HG03064 (cell line): ENCODE data around the gene MSL3B.

Experiments
- ATAC-seq: cut with Tn5 transposase; IDR thresholded peaks from one replicate; pipeline ENCODE4 v1.9.1; 2021; ENCODE audit warnings: low read depth; ENCODE audit not compliant: unreplicated experiment

The MSL3B gene

DNA sequence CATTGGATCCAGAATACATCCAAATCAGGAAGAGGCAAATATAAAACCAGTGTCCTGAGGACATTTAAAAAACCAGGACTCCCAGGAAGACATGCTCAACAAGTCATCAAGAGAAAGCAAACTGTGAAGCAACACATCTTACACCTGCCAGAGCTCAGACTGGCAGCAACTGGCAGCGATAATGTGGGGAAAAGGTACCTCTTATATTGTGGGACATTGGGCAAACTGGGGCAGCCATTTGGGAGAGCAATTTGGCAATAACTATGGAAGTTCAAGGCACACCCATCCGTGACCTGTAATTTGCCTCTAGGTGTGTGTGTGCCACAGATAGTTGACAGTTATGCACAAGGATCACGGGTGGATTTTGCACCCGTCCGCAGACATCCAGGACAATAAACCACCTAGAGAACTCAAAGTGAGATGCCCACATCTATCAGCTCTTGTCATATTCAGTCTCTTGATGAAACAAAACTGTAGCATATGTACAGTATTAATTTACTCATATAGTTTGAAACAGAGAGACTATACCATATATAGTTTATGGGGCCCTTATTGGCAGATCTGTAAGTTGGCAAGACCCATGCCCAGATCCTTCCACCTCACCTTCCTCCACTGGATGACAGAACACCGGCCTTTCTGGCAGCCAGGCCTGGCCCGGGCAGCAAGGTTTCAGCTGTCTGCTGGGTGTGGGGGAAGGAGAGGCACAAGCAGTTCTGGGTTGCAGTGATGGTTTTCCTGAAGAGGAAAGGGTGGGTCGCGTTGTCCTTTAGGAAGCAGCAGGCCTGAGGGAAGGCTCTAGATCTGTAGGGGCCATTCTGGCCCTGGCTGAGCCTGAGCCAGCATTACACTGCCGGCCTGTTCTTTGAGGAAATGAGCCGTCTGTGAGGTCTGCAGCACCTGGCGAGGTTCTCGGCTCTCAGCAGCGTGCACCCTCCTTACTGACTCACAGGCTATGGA, 32.7 kb downstream of the MSL3B start:
- ATAC-seq, result no peak

DNA sequence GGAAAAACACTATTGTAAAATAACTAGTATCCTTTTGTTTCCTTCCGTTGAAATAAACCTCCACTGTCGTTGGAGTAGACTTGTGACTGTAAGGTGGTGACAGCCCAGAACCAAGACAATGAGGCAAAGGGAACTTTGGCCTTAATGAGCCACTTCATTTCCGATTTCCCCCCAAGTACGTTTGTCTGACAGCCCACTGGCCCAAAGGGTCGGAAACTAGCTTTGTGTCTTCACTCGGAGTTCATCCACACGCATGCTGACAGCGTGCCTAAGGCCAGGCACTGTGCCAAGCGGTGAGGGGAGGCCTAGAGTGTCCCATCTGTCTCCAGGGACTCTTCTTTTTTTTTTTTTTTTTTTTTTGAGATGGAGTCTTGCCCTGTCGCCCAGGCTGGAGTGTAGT, 34.8 kb downstream of the MSL3B start:
- no peak for ATAC-seq

DNA sequence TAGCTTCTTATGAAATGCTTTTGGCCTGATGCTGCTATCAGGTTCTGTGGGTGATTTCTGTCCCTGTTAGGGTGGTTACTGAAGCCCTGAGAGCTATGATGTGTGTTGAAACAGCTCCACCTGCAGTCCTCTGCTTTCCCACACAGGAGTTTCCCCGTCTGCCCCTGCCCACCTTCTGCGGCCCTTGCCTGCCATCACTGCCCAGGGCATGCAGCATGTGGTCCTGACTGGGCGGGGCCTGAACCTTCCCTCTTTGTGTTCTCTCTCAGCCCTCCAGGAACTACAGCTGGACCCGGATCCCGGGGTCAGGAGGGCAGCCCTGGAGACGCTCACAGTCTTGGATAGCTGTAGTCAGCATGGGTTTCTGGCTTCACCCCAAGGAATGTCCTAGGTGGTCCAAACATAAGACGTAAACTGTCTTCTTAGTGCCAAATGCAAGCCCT, 35.3 kb downstream of the MSL3B start:
- ATAC-seq, result no peak

DNA sequence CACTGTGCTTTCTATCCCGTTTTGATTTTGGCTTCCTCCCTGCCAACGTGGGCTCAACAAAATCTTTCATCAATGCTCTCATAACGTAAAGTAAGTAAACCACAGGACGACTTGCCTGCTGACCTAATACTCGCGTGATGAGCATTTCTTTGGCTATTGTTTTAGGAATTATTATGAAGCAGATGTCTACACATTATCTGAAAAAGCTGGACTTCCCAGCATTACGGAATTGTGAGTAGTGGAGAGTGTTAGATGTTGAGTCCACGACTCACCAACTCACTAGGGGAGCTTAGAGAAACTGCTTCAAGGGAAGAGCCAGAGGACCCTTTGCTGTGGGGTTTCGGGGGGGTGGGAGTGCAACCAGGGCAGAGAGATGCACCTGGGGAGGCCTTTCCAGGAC, 35.8 kb downstream of the MSL3B start:
- no peak for ATAC-seq

DNA sequence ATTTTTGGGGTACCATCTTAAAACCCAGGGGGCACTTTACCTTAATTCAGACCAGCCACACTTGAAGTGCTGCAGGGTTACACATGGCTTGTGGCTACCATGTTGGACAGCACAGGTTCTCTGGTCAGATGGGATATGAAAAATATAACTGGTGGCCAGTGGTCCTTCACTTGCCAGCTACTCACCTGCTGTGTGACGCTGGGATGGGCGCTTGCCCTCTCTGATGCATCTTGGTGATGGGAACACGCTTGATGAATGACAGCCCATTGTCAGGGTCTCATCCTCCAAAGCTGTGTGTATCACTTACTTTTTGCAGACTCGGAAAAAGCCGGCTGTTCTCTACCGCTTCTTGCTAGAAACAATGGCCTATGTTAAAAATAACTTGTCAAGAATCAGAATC, 36.3 kb downstream of the MSL3B start:
- no peak for ATAC-seq

GRCh38 chr2:233831011-233831721, 37.0 kb downstream of the MSL3B start:
- no peak for ATAC-seq

GRCh38 chr2:233830111-233830802, 37.9 kb downstream of the MSL3B start:
- no peak for ATAC-seq

DNA sequence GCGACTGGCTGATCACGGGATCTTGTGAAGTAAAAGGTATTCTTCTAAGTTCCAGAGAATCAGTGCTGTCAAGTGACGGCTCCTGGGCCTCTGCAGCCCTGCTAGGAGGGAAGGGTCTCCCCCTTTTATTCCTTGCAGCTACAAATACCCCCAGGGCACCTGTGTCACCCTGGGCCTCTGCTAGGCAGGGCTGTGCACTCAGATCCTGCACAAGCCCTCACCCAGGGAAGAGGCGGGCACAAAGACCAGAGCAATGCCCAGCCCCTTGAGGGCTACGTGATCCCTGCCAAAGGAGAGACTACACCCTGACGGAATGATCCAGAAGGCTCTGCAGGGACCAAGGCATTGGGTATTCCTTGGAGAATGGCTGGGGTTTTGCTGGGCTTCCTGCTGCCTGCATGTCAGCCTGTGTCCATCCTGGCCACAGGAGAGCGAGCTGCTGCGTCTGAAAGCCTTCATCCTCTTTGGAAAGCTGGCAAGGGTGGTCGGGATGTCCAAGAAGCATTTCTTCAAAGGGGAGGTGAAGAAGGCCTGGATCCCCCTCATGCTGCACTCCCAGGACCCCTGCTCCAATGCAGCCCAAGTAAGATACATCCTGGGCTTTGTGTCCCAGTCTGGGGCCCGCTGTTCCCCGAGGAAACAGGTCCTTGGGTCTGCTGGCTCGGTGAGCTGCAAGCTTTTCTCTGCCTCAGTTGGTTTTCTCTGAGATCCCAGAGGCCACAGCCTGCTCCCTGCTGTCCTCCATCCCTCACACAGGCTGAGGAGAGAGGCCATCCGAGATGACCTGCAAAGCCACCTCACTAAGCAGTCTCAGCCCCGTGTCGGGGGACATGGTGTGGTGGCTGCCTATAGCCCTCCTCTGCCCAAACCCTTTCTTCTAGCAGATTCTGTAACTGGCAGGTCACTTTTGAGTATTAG, 38.7 kb downstream of the MSL3B start:
- no peak for ATAC-seq

GRCh38 chr2:233828546-233829192, 39.5 kb downstream of the MSL3B start:
- no peak for ATAC-seq

GRCh38 chr2:233824373-233824772, 43.8 kb downstream of the MSL3B start:
- no peak for ATAC-seq

DNA sequence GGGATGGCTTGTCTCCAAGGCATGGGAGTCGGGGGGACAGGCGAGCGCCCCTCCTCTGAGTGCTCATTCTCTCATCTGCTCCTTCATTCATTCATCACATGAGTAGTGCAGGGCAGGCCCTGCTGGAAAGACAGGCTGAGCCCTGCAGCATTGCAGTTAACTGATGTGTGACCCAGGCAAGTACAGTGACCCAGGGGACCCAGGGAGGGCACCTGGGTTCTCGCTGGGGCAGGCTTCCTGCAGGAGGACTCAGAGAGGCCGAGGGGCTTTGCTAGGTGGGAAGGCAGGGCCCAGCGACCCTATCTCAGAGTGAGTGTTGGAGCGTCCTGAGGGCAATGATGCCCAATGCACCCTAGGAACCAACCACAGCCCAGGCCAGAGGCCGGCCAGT, 44.5 kb downstream of the MSL3B start:
- ATAC-seq, result no peak

GRCh38 chr2:233822781-233823730, 45.1 kb downstream of the MSL3B start:
- no peak for ATAC-seq

DNA sequence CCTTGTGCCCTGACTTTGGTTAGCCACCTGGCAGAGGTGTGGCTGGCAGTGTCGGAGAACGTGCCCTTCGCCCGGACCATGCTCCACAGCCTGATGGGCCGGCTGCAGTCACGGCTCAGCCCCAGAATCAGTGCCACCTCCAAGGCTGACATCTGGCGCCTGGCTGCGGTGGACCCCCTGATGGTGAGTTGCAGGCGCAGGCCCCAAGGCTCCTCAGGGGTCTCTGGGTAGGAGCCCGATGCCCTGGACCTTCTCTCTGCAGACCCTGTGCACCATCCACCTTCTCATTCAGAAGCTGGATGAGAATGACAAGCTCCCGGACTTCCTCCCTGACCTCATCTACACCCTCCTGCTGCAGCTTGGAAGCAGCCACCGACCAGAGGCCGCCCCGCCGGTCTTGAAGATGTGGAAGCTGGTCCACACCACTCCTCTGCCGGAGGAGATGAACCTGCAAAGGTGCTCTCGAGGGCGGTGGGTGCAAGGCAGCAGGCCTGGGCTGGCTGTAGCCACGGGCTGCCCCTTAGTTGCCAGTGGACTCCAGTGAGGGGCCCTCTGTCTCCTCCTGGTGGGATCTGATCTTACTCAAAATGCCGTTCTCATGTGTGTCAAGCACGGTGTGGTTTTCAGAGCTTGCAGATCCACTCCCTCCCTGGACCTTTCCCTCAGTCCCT, 46.0 kb downstream of the MSL3B start:
- no peak for ATAC-seq

GRCh38 chr2:233821709-233822100, 46.5 kb downstream of the MSL3B start:
- no peak for ATAC-seq

DNA sequence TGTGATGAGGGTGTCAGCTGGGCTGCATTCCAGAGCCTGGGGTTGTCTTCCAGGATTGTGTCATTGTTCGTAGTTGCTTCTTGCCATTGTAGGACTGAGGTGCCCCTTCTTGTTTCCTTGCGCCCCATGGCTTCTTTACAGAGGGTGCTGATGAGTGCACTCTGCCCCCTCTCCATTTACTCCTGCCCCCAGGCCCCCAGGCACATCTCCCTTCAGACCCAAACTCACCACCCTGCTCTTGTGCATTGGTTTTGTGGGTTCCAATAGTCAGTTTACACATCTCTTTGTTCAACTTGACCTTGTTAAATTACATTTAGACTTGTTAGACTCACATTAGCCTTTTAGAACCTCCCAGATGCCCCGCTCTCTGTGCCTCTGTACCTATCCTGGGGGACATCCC, 47.0 kb downstream of the MSL3B start:
- no peak for ATAC-seq

- no peak for ATAC-seq
Observed at GRCh38 chr2:233820774-233821105, 47.4 kb downstream of the MSL3B start.

GRCh38 chr2:233819884-233820773, 48.1 kb downstream of the MSL3B start:
- ATAC-seq, result no peak
